GM12891 (cell line): Measurements from ENCODE around the gene FHIT.
"Not testable (repeated sequence)": the region's sequence is repeated elsewhere in the genome, so short reads cannot be mapped to it uniquely, and the experiment has no call there.

Experiments
- POLR2A ChIP-seq: IDR thresholded peaks from 2 replicates; pipeline ENCODE4 v1.6.1; 2011; ENCODE audit warnings: low read depth, low read length, control low read depth
- POLR2AphosphoS5 ChIP-seq: IDR thresholded peaks from 2 replicates; pipeline ENCODE4 v1.6.1; 2011; ENCODE audit warnings: low read depth, low read length, control low read depth
- POU2F2 ChIP-seq: IDR thresholded peaks from 2 replicates; pipeline ENCODE4 v1.6.1; 2011; ENCODE audit warnings: low read depth, mild to moderate bottlenecking, control low read depth, low read length, moderate library complexity
- SPI1 ChIP-seq: IDR thresholded peaks from 2 replicates; pipeline ENCODE4 v1.6.1; 2011; ENCODE audit warnings: low read depth, low read length, control low read depth
- TAF1 ChIP-seq: IDR thresholded peaks from 2 replicates; pipeline ENCODE4 v1.6.1; 2011; ENCODE audit warnings: low read depth, low read length, control low read depth

DNA sequence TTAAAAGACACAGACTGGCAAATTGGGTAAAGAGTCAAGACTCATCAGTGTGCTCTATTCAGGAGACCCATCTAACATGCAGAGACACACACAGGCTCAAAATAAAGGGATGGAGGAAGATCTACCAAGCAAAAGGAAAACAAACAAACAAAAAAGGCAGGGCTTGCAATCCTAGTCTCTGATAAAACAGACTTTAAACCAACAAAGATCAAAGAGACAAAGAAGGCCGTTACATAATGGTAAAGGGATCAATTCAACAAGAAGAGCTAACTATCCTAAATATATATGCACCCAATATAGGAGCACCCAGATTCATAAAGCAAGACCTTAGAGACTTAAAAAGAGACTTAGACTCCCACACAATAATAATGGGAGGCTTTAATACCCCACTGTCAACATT lies 206.1 kb downstream of the FHIT start:
- TF ChIP-seq TAF1, POLR2A, POLR2AphosphoS5, SPI1, POU2F2: not testable (repeated sequence)
